Sigmoid colon (tissue), 7 donors: Measurements from ENCODE around the gene SLC10A3. TPM values are rescaled to one million over a fixed set of nuclear protein-coding genes. Genes with fewer than 3 reads are reported as not detected.

Source experiments
- DNase-seq: peaks from one replicate; pipeline ENCODE4 v3.0.0-alpha.2; 2019
- H3K27ac ChIP-seq, 4 donors: fragments of 200-600 bp; sonication (generic); one replicate each; pipeline ENCODE4 v1.5.1; 2016 to 2019; ENCODE audit warnings: mild to moderate bottlenecking in 1 of 4
- H3K27me3 ChIP-seq, 3 donors: fragments of 200-600 bp; sonication (generic); one replicate each; pipeline ENCODE4 v1.5.1; 2019; ENCODE audit warnings: mild to moderate bottlenecking in 1 of 3
- H3K36me3 ChIP-seq, 4 donors: fragments of 200-600 bp; sonication (generic); one replicate each; pipeline ENCODE4 v1.5.1; 2016 to 2019
- H3K4me1 ChIP-seq, 4 donors: fragments of 200-600 bp; sonication (generic); one replicate each; pipeline ENCODE4 v1.5.1; 2017 to 2019
- H3K4me3 ChIP-seq, 4 donors: fragments of 200-600 bp; sonication (generic); one replicate each; pipeline ENCODE4 v1.5.1; 2017 to 2019; ENCODE audit warnings: mild to moderate bottlenecking in 2 of 4, moderate library complexity in 1 of 4
- H3K9me3 ChIP-seq, 4 donors: fragments of 200-600 bp in 3 of 4; sonication (generic) in 3 of 4; one replicate each; pipeline versions ENCODE4 v1.5.1 to v1.6.1; 2013 to 2019
- CTCF ChIP-seq, 4 experiments: fragments of 450-650 bp in 3 of 4; fragments of 200-600 bp in 1 of 4; IDR thresholded peaks; one replicate each; pipeline ENCODE4 v1.5.1; 2016 to 2019; ENCODE audit warnings: antibody characterized with exemption in 4 of 4, mild to moderate bottlenecking in 3 of 4, moderate library complexity in 2 of 4
- EP300 ChIP-seq, 4 donors: sonication (generic); formaldehyde crosslinking; IDR thresholded peaks; one replicate each; pipeline ENCODE4 v1.6.1; 2017; ENCODE audit warnings: antibody characterized with exemption in 4 of 4
- POLR2A ChIP-seq, 2 donors: fragments of 450-650 bp; IDR thresholded peaks; one replicate each; pipeline ENCODE4 v1.6.1; 2016; ENCODE audit warnings: antibody characterized with exemption in 2 of 2, mild to moderate bottlenecking in 2 of 2, moderate library complexity in 2 of 2
- POLR2AphosphoS5 ChIP-seq, 4 donors: sonication (generic); formaldehyde crosslinking; IDR thresholded peaks; one replicate each; pipeline ENCODE4 v1.6.1; 2017; ENCODE audit warnings: antibody characterized with exemption in 4 of 4
- WGBS, 2 donors: extraction: QIAGEN DNeasy Blood & Tissue Kit; methylation state at CpG; one replicate each; pipeline ENCODE4 v1.1.7; 2013; 5-methylcytosine and 5-hydroxymethylcytosine counted together
- intact Hi-C: fragments of 100-400 bp; cut with DNase I; formaldehyde crosslinking; loops from one replicate; pipeline ENCODE4 v1.15.1; 2023
- polyA plus RNA-seq, 3 donors: library from polyadenylated mRNA; stranded (reverse); fragments of 200-250 nt; gene quantifications; one replicate each; pipeline ENCODE4 v1.2.3, GENCODE V29; 2013
- small RNA-seq, 3 donors: library from RNA; depleted of rRNA; stranded (forward); fragments of <200 nt; gene quantifications; one replicate each; pipeline ENCODE3, GENCODE V24; 2016
- total RNA-seq, 4 donors: library from RNA; depleted of rRNA; stranded (reverse); fragments of >200 nt; gene quantifications; one replicate each; pipeline ENCODE4 v1.1.0, GENCODE V29; 2016
- donor health status: healthy with polysubstance abuse.
- donor health status: Bipolar disorder and iron deficiency.
- donor health status: healthy.

Gene SLC10A3
- total and polyA plus RNA-seq, 7 donors: 12.9 to 28.8 (median 18.6) TPM

GRCh38 chrX:154440623-154441357, 49.6 kb downstream of the SLC10A3 start:
- Histone ChIP-seq H3K4me3 (no peak overlapping the region), H3K27ac (no peak overlapping the region), H3K27me3 (no peaks in the 10 kb centered on the region), H3K36me3 (peaks cover 0 to 30% (median 19%) of the 10 kb centered on the region in 4 donors), H3K9me3 (no peaks in the 10 kb centered on the region), H3K4me1 (peaks cover 0 to 46% (median 31%) of the 10 kb centered on the region in 4 donors)
- DNase-seq: no peak
- intact Hi-C loops: no loop called here
- TF ChIP-seq POLR2A (IDR thresholded peaks at IDR 0.05) (no peak), CTCF (IDR thresholded peaks at IDR 0.05) (no peak), POLR2AphosphoS5 (IDR thresholded peaks at IDR 0.05) (no peak), EP300 (IDR thresholded peaks at IDR 0.05) (no peak)
- 91% methylated on average over 17 of the region's 17 CpGs for WGBS, 2 donors

- WGBS, 2 donors: 93 to 95% methylated on average over 17 to 18 of the region's 18 CpGs
- peaks cover 0 to 36% (median 23%) of the 10 kb centered on the region in 4 donors for H3K4me1 ChIP-seq
- intact Hi-C loops: loop anchor here (5.0 kb wide), 1 partner anchor 47 kb away; the partner anchor contains the start of gene UBL4A
- DNase-seq: no peak
- no peak overlapping the region for H3K4me3 ChIP-seq
- no peaks in the 10 kb centered on the region for H3K9me3 ChIP-seq
- no peak for TF ChIP-seq EP300 (IDR thresholded peaks at IDR 0.05)
- no peak for TF ChIP-seq CTCF (IDR thresholded peaks at IDR 0.05)
- no peak for TF ChIP-seq POLR2A (IDR thresholded peaks at IDR 0.05)
- no peak for TF ChIP-seq POLR2AphosphoS5 (IDR thresholded peaks at IDR 0.05)
- no peak overlapping the region for H3K27ac ChIP-seq
- peaks cover 0 to 39% (median 19%) of the 10 kb centered on the region in 4 donors for H3K36me3 ChIP-seq
- no peaks in the 10 kb centered on the region for H3K27me3 ChIP-seq
These were observed 50.6 kb downstream of the SLC10A3 start for GRCh38 chrX:154439841-154440240.

- DNase-seq: no peak
- peak overlapping the region; percentile 85 to 93 (median 88) for H3K27ac ChIP-seq
- intact Hi-C loops: loop anchor here (5.0 kb wide), 1 partner anchor 49 kb away; the partner anchor contains the start of gene UBL4A
- no peaks in the 10 kb centered on the region for H3K27me3 ChIP-seq
- peaks cover 0 to 53% (median 19%) of the 10 kb centered on the region in 4 donors for H3K36me3 ChIP-seq
- TF ChIP-seq CTCF (IDR thresholded peaks at IDR 0.05) (no peak), EP300 (IDR thresholded peaks at IDR 0.05) (no peak), POLR2A (IDR thresholded peaks at IDR 0.05) (no peak), POLR2AphosphoS5 (IDR thresholded peaks at IDR 0.05) (no peak)
- peaks cover 0 to 27% (median 13%) of the 10 kb centered on the region in 4 donors for H3K4me1 ChIP-seq
- H3K4me3 ChIP-seq: peak overlapping the region; percentile 48 to 76 (median 70)
- no peaks in the 10 kb centered on the region for H3K9me3 ChIP-seq
- WGBS, 2 donors: 67 to 71% methylated on average over 28 of the region's 28 CpGs
These were observed 52.2 kb downstream of the SLC10A3 start for GRCh38 chrX:154437971-154438893.

Small RNAs within 50 kb of the gene (small RNA-seq; reads per million reads assigned to genes)
- gene MIR6858 (0 reads per million in 3 donors), gene RN7SL697P (0 reads per million in 3 donors)

Other genes with a start within 250 kb of the SLC10A3 start
- under 1 TPM in 1 of 4 donors, not detected in 3; 0.54 TPM for gene OPN1MW3, start 233.0 kb downstream of the SLC10A3 start, total RNA-seq
- gene OPN1MW3, start 233.0 kb downstream of the SLC10A3 start, polyA plus RNA-seq: not detected
- gene TEX28, start 195.5 kb downstream of the SLC10A3 start, total RNA-seq: not detected
- gene TEX28, start 195.5 kb downstream of the SLC10A3 start, polyA plus RNA-seq: not detected
- gene TKTL1, start 194.8 kb downstream of the SLC10A3 start, total RNA-seq: under 1 TPM in 1 of 4 donors, not detected in 3; under 0.01 TPM
- under 1 TPM in 1 of 3 donors, not detected in 2; 0.31 TPM for gene TKTL1, start 194.8 kb downstream of the SLC10A3 start, polyA plus RNA-seq
- gene FLNA, start 116.0 kb downstream of the SLC10A3 start, total RNA-seq: 1,000 to 10,000 TPM; 2,494 to 9,435 (median 5,341) TPM
- 100 to 1,000 TPM in 1 of 3 donors, 10 to 100 TPM in 2; 27.0 to 442 (median 42.0) TPM for gene FLNA, start 116.0 kb downstream of the SLC10A3 start, polyA plus RNA-seq
- gene EMD, start 111.3 kb downstream of the SLC10A3 start, total RNA-seq: 10 to 100 TPM; 44.3 to 66.8 (median 48.6) TPM
- 10 to 100 TPM; 40.7 to 87.9 (median 42.6) TPM for gene EMD, start 111.3 kb downstream of the SLC10A3 start, polyA plus RNA-seq
- 1,000 to 10,000 TPM; 3,138 to 8,651 (median 6,770) TPM for gene RPL10, start 92.3 kb downstream of the SLC10A3 start, total RNA-seq
- gene RPL10, start 92.3 kb downstream of the SLC10A3 start, polyA plus RNA-seq: 1,000 to 10,000 TPM; 4,760 to 8,094 (median 5,003) TPM
- 10 to 100 TPM; 10.9 to 21.8 (median 16.6) TPM for gene DNASE1L1, start 81.4 kb downstream of the SLC10A3 start, total RNA-seq
- gene DNASE1L1, start 81.4 kb downstream of the SLC10A3 start, polyA plus RNA-seq: 10 to 100 TPM; 15.5 to 25.7 (median 17.4) TPM
- 10 to 100 TPM; 35.7 to 58.2 (median 36.6) TPM for gene TAFAZZIN, start 79.1 kb downstream of the SLC10A3 start, total RNA-seq
- 10 to 100 TPM in 1 of 3 donors, 1 to 10 TPM in 2; 8.4 to 48.0 (median 9.2) TPM for gene TAFAZZIN, start 79.1 kb downstream of the SLC10A3 start, polyA plus RNA-seq
- gene ATP6AP1, start 62.0 kb downstream of the SLC10A3 start, total RNA-seq: 10 to 100 TPM; 16.5 to 54.6 (median 27.0) TPM
- gene ATP6AP1, start 62.0 kb downstream of the SLC10A3 start, polyA plus RNA-seq: 10 to 100 TPM; 18.6 to 87.7 (median 39.1) TPM
- gene GDI1, start 53.5 kb downstream of the SLC10A3 start, total RNA-seq: 100 to 1,000 TPM in 1 of 4 donors, 10 to 100 TPM in 3; 71.7 to 101 (median 86.1) TPM
- gene GDI1, start 53.5 kb downstream of the SLC10A3 start, polyA plus RNA-seq: 10 to 100 TPM; 50.9 to 75.4 (median 51.1) TPM
- 10 to 100 TPM; 40.5 to 78.1 (median 48.7) TPM for gene FAM50A, start 46.5 kb downstream of the SLC10A3 start, total RNA-seq
- gene FAM50A, start 46.5 kb downstream of the SLC10A3 start, polyA plus RNA-seq: 10 to 100 TPM; 61.9 to 85.1 (median 85.1) TPM
- gene PLXNA3, start 32.3 kb downstream of the SLC10A3 start, total RNA-seq: 10 to 100 TPM in 1 of 4 donors, 1 to 10 TPM in 3; 3.1 to 12.7 (median 5.9) TPM
- 10 to 100 TPM in 1 of 3 donors, 1 to 10 TPM in 2; 4.2 to 22.9 (median 8.6) TPM for gene PLXNA3, start 32.3 kb downstream of the SLC10A3 start, polyA plus RNA-seq
- 10 to 100 TPM; 15.5 to 32.7 (median 22.4) TPM for gene LAGE3, start 11.3 kb downstream of the SLC10A3 start, total RNA-seq
- gene LAGE3, start 11.3 kb downstream of the SLC10A3 start, polyA plus RNA-seq: 10 to 100 TPM; 12.7 to 25.4 (median 21.6) TPM
- 10 to 100 TPM; 31.6 to 51.0 (median 44.1) TPM for gene UBL4A, start 4.0 kb downstream of the SLC10A3 start, total RNA-seq
- 10 to 100 TPM; 36.5 to 44.4 (median 36.5) TPM for gene UBL4A, start 4.0 kb downstream of the SLC10A3 start, polyA plus RNA-seq
- 10 to 100 TPM; 30.7 to 49.0 (median 40.6) TPM for gene FAM3A, start 25.6 kb upstream of the SLC10A3 start, total RNA-seq
- gene FAM3A, start 25.6 kb upstream of the SLC10A3 start, polyA plus RNA-seq: 10 to 100 TPM; 49.7 to 64.9 (median 57.1) TPM
- gene G6PD, start 56.2 kb upstream of the SLC10A3 start, total RNA-seq: 10 to 100 TPM; 15.0 to 32.1 (median 19.8) TPM
- 10 to 100 TPM in 2 of 3 donors, 1 to 10 TPM in 1; 9.0 to 34.6 (median 17.8) TPM for gene G6PD, start 56.2 kb upstream of the SLC10A3 start, polyA plus RNA-seq
- gene IKBKG, start 57.0 kb upstream of the SLC10A3 start, total RNA-seq: 10 to 100 TPM in 3 of 4 donors, 1 to 10 TPM in 1; 9.2 to 27.4 (median 13.3) TPM
- 10 to 100 TPM; 13.2 to 28.9 (median 17.8) TPM for gene IKBKG, start 57.0 kb upstream of the SLC10A3 start, polyA plus RNA-seq
- gene CTAG1A, start 94.5 kb upstream of the SLC10A3 start, total RNA-seq: under 1 TPM in 1 of 4 donors, not detected in 3; 0.54 TPM
- gene CTAG1A, start 94.5 kb upstream of the SLC10A3 start, polyA plus RNA-seq: not detected
- gene CTAG1B, start 128.7 kb upstream of the SLC10A3 start, total RNA-seq: not detected
- gene CTAG1B, start 128.7 kb upstream of the SLC10A3 start, polyA plus RNA-seq: not detected
- gene CTAG2, start 162.9 kb upstream of the SLC10A3 start, total RNA-seq: not detected
- 1 to 10 TPM in 1 of 3 donors, not detected in 2; 3.0 TPM for gene CTAG2, start 162.9 kb upstream of the SLC10A3 start, polyA plus RNA-seq